Neutrophil (primary cell): ENCODE measurements around the gene OR5V1.

Source experiments
- H3K27ac ChIP-seq: fragments of 200-600 bp; sonication (generic); 2 replicates; pipeline ENCODE4 v1.5.1; 2016; ENCODE audit warnings: mild to moderate bottlenecking, moderate library complexity
- H3K27me3 ChIP-seq: fragments of 200-600 bp; sonication (generic); 2 replicates; pipeline ENCODE4 v1.6.0; 2016; ENCODE audit warnings: mild to moderate bottlenecking
- H3K36me3 ChIP-seq: fragments of 200-600 bp; sonication (generic); 2 replicates; pipeline ENCODE4 v1.5.1; 2017
- H3K4me1 ChIP-seq, 2 experiments: fragments of 200-600 bp in 1 of 2; sonication (generic) in 1 of 2; 1 replicate in 1 of 2; 2 replicates in 1 of 2; pipeline versions ENCODE4 v1.5.1 to v1.6.1; 2013 to 2016; ENCODE audit warnings: low read depth in 1 of 2, low read length in 1 of 2, mild to moderate bottlenecking in 1 of 2, moderate library complexity in 1 of 2; ENCODE audit not compliant: control insufficient read depth in 1 of 2, insufficient read depth in 1 of 2
- H3K4me3 ChIP-seq, 2 experiments: fragments of 200-600 bp in 1 of 2; sonication (generic) in 1 of 2; 1 replicate in 1 of 2; 2 replicates in 1 of 2; pipeline ENCODE4 v1.5.1; 2013 to 2016; ENCODE audit warnings: low read depth in 1 of 2, low read length in 1 of 2, mild to moderate bottlenecking in 1 of 2, moderate library complexity in 1 of 2
- H3K9me3 ChIP-seq: fragments of 200-600 bp; sonication (generic); 2 replicates; pipeline ENCODE4 v1.5.1; 2016
- CTCF ChIP-seq: fragments of 200-600 bp; sonication (generic); IDR thresholded peaks from 2 replicates; pipeline ENCODE4 v1.5.1; 2016; ENCODE audit warnings: antibody characterized with exemption

Gene OR5V1

DNA sequence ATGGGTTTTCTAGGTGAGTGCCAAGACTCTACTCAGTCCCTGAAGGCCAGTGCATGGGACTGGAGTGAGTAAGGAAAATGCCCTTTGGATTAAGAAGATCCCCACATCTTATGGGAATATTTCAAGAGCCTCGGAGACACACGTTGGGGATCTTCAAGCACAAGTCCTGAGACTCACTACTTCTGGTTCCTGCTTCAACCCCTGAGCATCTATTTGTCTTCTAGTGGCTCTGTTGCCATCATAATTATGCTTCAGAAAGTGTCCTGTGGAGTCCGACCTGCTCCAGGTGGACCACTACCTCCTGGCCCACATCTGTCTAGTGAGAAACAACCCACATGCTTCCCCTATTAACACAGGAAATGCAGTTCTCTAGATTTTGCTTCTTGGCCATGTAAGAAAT, at the start of gene OR5V1:
Gene OR5V1 (minus strand): TSS at position 101 of the 400 bp plus-strand sequence. CDS start 12,670 bp downstream, outside the sequence.
- Histone ChIP-seq H3K36me3 (no peaks in the 10 kb centered on the region), H3K9me3 (no peaks in the 10 kb centered on the region), H3K27ac (no peak within 1 kb of the TSS), H3K27me3 (no peaks in the 10 kb centered on the region), H3K4me3 (no peak within 1 kb of the TSS), H3K4me1 (no peaks in the 10 kb centered on the region)
- no peak for TF ChIP-seq CTCF

DNA sequence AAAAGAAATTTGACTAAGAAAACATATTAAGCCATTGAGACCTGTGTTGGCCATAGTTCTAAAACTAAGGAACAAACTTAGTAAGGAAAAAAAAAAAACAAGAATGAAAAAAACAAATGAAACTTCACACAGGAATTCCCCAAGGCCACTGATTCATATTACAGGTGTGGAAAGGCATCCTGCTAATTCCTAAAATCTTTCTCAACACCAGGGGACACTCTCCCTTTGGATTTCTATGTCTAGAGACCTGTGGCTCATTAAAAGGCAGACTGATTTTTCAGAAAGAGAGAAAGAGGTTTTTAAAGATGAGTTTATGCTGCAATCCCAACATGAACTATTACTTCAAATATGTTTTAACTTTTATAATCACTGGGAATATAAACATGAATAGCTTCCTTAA, 45.9 kb upstream of the OR5V1 start, which contains the start of gene OR12D1:
Gene OR12D1 (plus strand): TSS at position 341 of the 400 bp plus-strand sequence.
- Histone ChIP-seq H3K9me3 (no peaks in the 10 kb centered on the region), H3K4me3 (no peak within 1 kb of the TSS), H3K36me3 (no peaks in the 10 kb centered on the region), H3K27me3 (peaks cover 3% of the 10 kb centered on the region), H3K27ac (no peak within 1 kb of the TSS), H3K4me1 (no peaks in the 10 kb centered on the region)
- no peak for TF ChIP-seq CTCF

GRCh38 chr6:29403801-29404200, 35.1 kb upstream of the OR5V1 start:
- H3K4me1 ChIP-seq, result no peaks in the 10 kb centered on the region
- no peak overlapping the region for H3K27ac ChIP-seq
- H3K9me3 ChIP-seq, result no peaks in the 10 kb centered on the region
- no peaks in the 10 kb centered on the region for H3K36me3 ChIP-seq
- no peak for TF ChIP-seq CTCF
- no peak overlapping the region for H3K4me3 ChIP-seq
- H3K27me3 ChIP-seq, result no peaks in the 10 kb centered on the region

DNA sequence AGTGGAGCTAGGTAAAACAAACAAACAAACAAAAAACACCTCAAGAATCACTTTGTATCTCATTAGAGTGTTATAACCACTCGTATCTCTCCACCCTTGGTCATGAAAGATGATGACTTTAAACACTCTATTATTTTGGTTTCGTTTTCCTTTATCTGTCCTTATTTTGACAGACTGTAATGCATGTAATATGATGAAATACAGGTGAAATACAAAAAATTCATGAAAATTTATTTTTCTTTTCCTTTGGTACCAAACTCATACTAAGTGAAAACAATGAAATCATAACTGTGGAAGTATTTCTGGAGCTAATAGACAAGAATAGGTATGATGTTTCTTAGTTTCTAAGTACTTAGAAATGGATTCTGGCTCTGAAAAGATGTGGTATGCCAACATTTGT, 30.9 kb upstream of the OR5V1 start:
- Histone ChIP-seq H3K9me3 (no peaks in the 10 kb centered on the region), H3K4me1 (no peaks in the 10 kb centered on the region), H3K27ac (no peak overlapping the region), H3K36me3 (no peaks in the 10 kb centered on the region), H3K27me3 (no peaks in the 10 kb centered on the region), H3K4me3 (no peak overlapping the region)
- no peak for TF ChIP-seq CTCF

DNA sequence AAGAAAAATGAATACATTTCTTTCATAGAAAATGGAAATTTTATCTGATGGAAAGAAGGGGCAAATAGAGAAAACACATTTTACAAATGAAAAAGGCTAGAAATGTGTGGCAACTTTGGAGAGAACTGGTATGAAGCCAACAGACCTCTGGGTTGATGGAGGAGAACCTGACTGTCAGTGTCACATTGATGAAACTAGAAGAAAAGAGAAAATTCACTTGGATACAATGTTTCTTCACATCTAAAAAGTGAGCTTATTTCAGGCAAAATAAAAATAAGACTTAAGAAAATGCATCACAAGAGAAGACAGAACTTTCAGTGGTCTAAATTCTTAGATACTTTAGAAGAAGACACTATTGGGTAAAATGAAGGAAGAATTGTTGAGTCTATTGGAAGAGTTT, 26.7 kb upstream of the OR5V1 start, which contains the start of gene OR12D2:
Gene OR12D2 (plus strand): TSS at position 301 of the 400 bp plus-strand sequence. CDS start 1,069 bp downstream, outside the sequence.
- Histone ChIP-seq H3K27me3 (no peaks in the 10 kb centered on the region), H3K9me3 (no peaks in the 10 kb centered on the region), H3K4me1 (no peaks in the 10 kb centered on the region), H3K4me3 (no peak within 1 kb of the TSS), H3K27ac (no peak within 1 kb of the TSS), H3K36me3 (no peaks in the 10 kb centered on the region)
- TF ChIP-seq CTCF, result no peak

- H3K4me1 ChIP-seq, result no peaks in the 10 kb centered on the region
- H3K4me3 ChIP-seq, result no peak overlapping the region
- no peaks in the 10 kb centered on the region for H3K9me3 ChIP-seq
- no peak overlapping the region for H3K27ac ChIP-seq
- H3K27me3 ChIP-seq, result no peaks in the 10 kb centered on the region
- H3K36me3 ChIP-seq, result no peaks in the 10 kb centered on the region
- TF ChIP-seq CTCF, result no peak
Observed at GRCh38 chr6:29388533-29388932, 19.9 kb upstream of the OR5V1 start.
